Neuronal stem cell (in vitro differentiated cells): ENCODE data around the gene PWWP2A.

Experiments
- DNase-seq: peaks from one replicate; pipeline ENCODE4 v3.0.0-alpha.2; 2013; ENCODE audit warnings: low spot score
- H2AFZ ChIP-seq: one replicate; pipeline ENCODE4 v1.6.1; 2013; ENCODE audit warnings: mild to moderate bottlenecking, low read length, inconsistent platforms
- H2AK5ac ChIP-seq: 2 replicates; pipeline ENCODE4 v1.6.1; 2013; ENCODE audit warnings: low read depth, mild to moderate bottlenecking, inconsistent platforms, low read length, moderate library complexity, mixed read lengths
- H2BK120ac ChIP-seq: 2 replicates; pipeline ENCODE4 v1.6.1; 2013; ENCODE audit warnings: low read depth, mild to moderate bottlenecking, inconsistent platforms, low read length, moderate library complexity, mixed read lengths
- H2BK12ac ChIP-seq: one replicate; pipeline ENCODE4 v1.6.1; 2013; ENCODE audit warnings: low read length, inconsistent platforms
- H2BK15ac ChIP-seq: 2 replicates; pipeline ENCODE4 v1.6.1; 2013; ENCODE audit warnings: mild to moderate bottlenecking, low read length, inconsistent platforms, mixed read lengths
- H2BK5ac ChIP-seq: one replicate; pipeline ENCODE4 v1.6.1; 2013; ENCODE audit warnings: inconsistent platforms, mild to moderate bottlenecking, low read length, moderate library complexity
- H3K14ac ChIP-seq: one replicate; pipeline ENCODE4 v1.6.1; 2013; ENCODE audit warnings: low read length, inconsistent platforms
- H3K18ac ChIP-seq: 2 replicates; pipeline ENCODE4 v1.6.1; 2013; ENCODE audit warnings: low read length, inconsistent platforms
- H3K23ac ChIP-seq: 2 replicates; pipeline ENCODE4 v1.6.1; 2013; ENCODE audit warnings: low read depth, mild to moderate bottlenecking, mixed read lengths, low read length, inconsistent platforms; ENCODE audit not compliant: poor library complexity
- H3K27ac ChIP-seq: replicated peaks from 3 replicates; pipeline ENCODE4 v1.5.1; 2013; ENCODE audit warnings: low read length, inconsistent platforms
- H3K27me3 ChIP-seq, 3 experiments: 2 replicates each; pipeline ENCODE4 v1.6.1; 2013; ENCODE audit warnings: low read length in 3 of 3, mild to moderate bottlenecking in 2 of 3, inconsistent platforms in 1 of 3, low read depth in 1 of 3, mixed read lengths in 1 of 3, moderate library complexity in 1 of 3; ENCODE audit not compliant: control insufficient read depth in 3 of 3, insufficient read depth in 3 of 3
- H3K36me3 ChIP-seq, 2 donors: replicated peaks in 1 of 2; 2 replicates each; pipeline ENCODE4 v1.6.1; 2013; ENCODE audit warnings: low read length in 2 of 2; ENCODE audit not compliant: control insufficient read depth in 2 of 2, insufficient read depth in 2 of 2
- H3K4ac ChIP-seq: 2 replicates; pipeline ENCODE4 v1.6.1; 2013; ENCODE audit warnings: inconsistent platforms, mild to moderate bottlenecking, low read length, moderate library complexity
- H3K4me1 ChIP-seq, 2 donors: 1 replicate in 1 of 2; 2 replicates in 1 of 2; pipeline ENCODE4 v1.6.1; 2013; ENCODE audit warnings: low read length in 2 of 2, low read depth in 1 of 2; ENCODE audit not compliant: control insufficient read depth in 2 of 2, insufficient read depth in 1 of 2
- H3K4me2 ChIP-seq: one replicate; pipeline ENCODE4 v1.6.1; 2013; ENCODE audit warnings: mild to moderate bottlenecking, low read length, inconsistent platforms; ENCODE audit not compliant: insufficient read depth, poor library complexity, severe bottlenecking
- H3K4me3 ChIP-seq, 2 donors: 2 replicates each; pipeline ENCODE4 v1.5.1; 2013; ENCODE audit warnings: low read length in 2 of 2, mild to moderate bottlenecking in 2 of 2, inconsistent platforms in 1 of 2, moderate library complexity in 1 of 2
- H3K79me1 ChIP-seq: one replicate; pipeline ENCODE4 v1.6.1; 2013; ENCODE audit warnings: low read depth, mild to moderate bottlenecking, inconsistent platforms, low read length, moderate library complexity
- H3K9ac ChIP-seq: one replicate; pipeline ENCODE4 v1.6.1; 2013; ENCODE audit warnings: mild to moderate bottlenecking, low read depth, low read length, inconsistent platforms; ENCODE audit not compliant: poor library complexity
- H3K9me3 ChIP-seq, 2 donors: replicated peaks in 1 of 2; 2 replicates each; pipeline versions ENCODE3 to v1.6.1; 2013; ENCODE audit warnings: low read length in 2 of 2, mild to moderate bottlenecking in 2 of 2, inconsistent platforms in 1 of 2, low read depth in 1 of 2, mixed read lengths in 1 of 2, moderate library complexity in 1 of 2; ENCODE audit not compliant: control insufficient read depth in 2 of 2, insufficient read depth in 1 of 2
- H4K8ac ChIP-seq: one replicate; pipeline ENCODE4 v1.6.1; 2013; ENCODE audit warnings: low read depth, mild to moderate bottlenecking, inconsistent platforms, low read length, moderate library complexity
- H4K91ac ChIP-seq: one replicate; pipeline ENCODE4 v1.6.1; 2013; ENCODE audit warnings: low read length, low read depth, mild to moderate bottlenecking, inconsistent platforms; ENCODE audit not compliant: poor library complexity
- WGBS, 2 donors: extraction: QIAGEN DNeasy Blood & Tissue Kit; methylation state at CpG; one replicate each; pipeline ENCODE4 v1.1.7; 2013; ENCODE audit warnings: missing lambda C conversion rate in 2 of 2, mixed read lengths in 1 of 2; ENCODE audit not compliant: insufficient read length in 2 of 2, insufficient replicate concordance in 1 of 2; ENCODE audit errors: extremely low coverage in 2 of 2; 5-methylcytosine and 5-hydroxymethylcytosine counted together

Gene PWWP2A

DNA sequence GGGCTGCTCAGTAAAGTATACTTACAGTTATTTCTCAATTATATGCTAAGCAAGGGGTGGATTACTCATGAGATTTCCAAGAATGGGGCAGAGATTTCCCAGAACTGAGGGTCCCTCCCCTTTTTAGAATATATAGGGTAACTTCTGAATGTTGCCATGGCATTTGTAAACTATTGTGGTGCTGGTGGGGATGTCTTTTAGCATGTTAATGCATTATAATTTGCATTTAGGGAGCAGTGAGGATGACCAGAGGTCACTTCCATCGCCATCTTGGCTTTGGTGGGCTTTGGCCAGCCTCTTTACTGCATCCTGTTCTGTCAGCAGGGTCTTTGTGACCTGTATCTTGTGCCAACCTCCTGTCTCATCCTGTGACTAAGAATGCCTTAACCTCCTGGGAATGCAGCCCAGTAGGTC, 74.9 kb downstream of the PWWP2A start:
- DNase-seq = no peak
- H3K9me3 ChIP-seq = peaks cover 0 to 2% of the 10 kb centered on the region in 2 donors
- no CpG with 5 or more reads among the region's 1 CpG for WGBS, 2 donors
- peaks cover 6 to 66% of the 10 kb centered on the region in 2 donors for H3K36me3 ChIP-seq
- H2AFZ ChIP-seq = no peak overlapping the region
- no peak overlapping the region for H2AK5ac ChIP-seq
- H3K18ac ChIP-seq = no peak overlapping the region
- no peak overlapping the region for H3K23ac ChIP-seq
- H3K14ac ChIP-seq = no peak overlapping the region
- no peak overlapping the region for H3K9ac ChIP-seq
- H3K4me2 ChIP-seq = no peak overlapping the region
- peaks cover 0 to 19% of the 10 kb centered on the region in 2 donors for H3K4me1 ChIP-seq
- no peak overlapping the region for H2BK5ac ChIP-seq
- no peaks in the 10 kb centered on the region for H3K79me1 ChIP-seq
- H3K27ac ChIP-seq = no peak overlapping the region
- H4K8ac ChIP-seq = no peak overlapping the region
- H2BK15ac ChIP-seq = no peak overlapping the region
- H2BK12ac ChIP-seq = no peak overlapping the region
- H3K27me3 ChIP-seq = no peaks in the 10 kb centered on the region
- no peak overlapping the region for H2BK120ac ChIP-seq
- no peak overlapping the region for H3K4ac ChIP-seq
- no peak overlapping the region for H4K91ac ChIP-seq
- no peak overlapping the region for H3K4me3 ChIP-seq

DNA sequence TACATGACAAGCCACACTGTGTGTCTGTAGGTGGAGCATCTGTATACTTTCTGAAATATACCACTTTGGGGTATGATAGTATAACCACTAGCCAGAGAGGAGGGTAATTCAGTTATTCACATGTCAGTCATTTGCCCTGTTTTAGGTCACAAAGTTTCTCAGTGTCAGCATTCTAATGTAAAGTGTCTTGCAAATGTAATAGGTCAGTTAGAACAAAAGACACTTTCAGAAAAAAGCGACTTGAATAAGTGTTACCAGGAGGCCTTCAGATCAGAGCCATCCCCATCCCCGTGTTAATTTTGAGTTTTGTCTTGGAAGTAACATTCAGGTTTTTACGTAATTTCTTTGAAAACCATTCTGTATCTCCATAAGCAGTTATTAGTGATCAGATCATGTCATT, 76.6 kb downstream of the PWWP2A start:
- Histone ChIP-seq H2BK12ac (no peak overlapping the region), H3K36me3 (peaks cover 6 to 68% of the 10 kb centered on the region in 2 donors), H3K79me1 (no peaks in the 10 kb centered on the region), H3K4ac (no peak overlapping the region), H3K4me2 (no peak overlapping the region), H2BK120ac (no peak overlapping the region), H2BK5ac (no peak overlapping the region), H3K9ac (no peak overlapping the region), H3K27me3 (no peaks in the 10 kb centered on the region), H2AFZ (no peak overlapping the region), H3K4me1 (peaks cover 0 to 19% of the 10 kb centered on the region in 2 donors), H4K8ac (no peak overlapping the region), H3K9me3 (peaks cover 0 to 2% of the 10 kb centered on the region in 2 donors), H3K18ac (no peak overlapping the region), H2BK15ac (no peak overlapping the region), H3K23ac (no peak overlapping the region), H4K91ac (no peak overlapping the region), H3K4me3 (no peak overlapping the region), H3K27ac (no peak overlapping the region), H3K14ac (no peak overlapping the region), H2AK5ac (no peak overlapping the region)
- no peak for DNase-seq
- no CpG with 5 or more reads among the region's 3 CpGs for WGBS, 2 donors
